Ishikawa (cell line): Measurements from ENCODE around the gene ANKRD40CL.
A peak's percentile ranks its signal among the peaks of the same experiment; 100 is the strongest.

Experiments used
- CEBPB ChIP-seq: IDR thresholded peaks from 2 replicates; pipeline ENCODE4 v1.6.1; 2012
- CREB1 ChIP-seq: IDR thresholded peaks from 2 replicates; pipeline ENCODE4 v1.6.1; 2012; ENCODE audit warnings: low read depth
- EGR1 ChIP-seq: IDR thresholded peaks from 2 replicates; pipeline ENCODE4 v1.6.1; 2012
- EP300 ChIP-seq: IDR thresholded peaks from 2 replicates; pipeline ENCODE4 v1.6.1; 2012; ENCODE audit warnings: borderline replicate concordance
- FOXM1 ChIP-seq: IDR thresholded peaks from 2 replicates; pipeline ENCODE4 v1.6.1; 2012; ENCODE audit warnings: low read depth, borderline replicate concordance
- MAX ChIP-seq: IDR thresholded peaks from 2 replicates; pipeline ENCODE4 v1.6.1; 2012
- NFIC ChIP-seq: IDR thresholded peaks from 2 replicates; pipeline ENCODE4 v1.6.1; 2012
- RAD21 ChIP-seq: IDR thresholded peaks from 2 replicates; pipeline ENCODE4 v1.6.1; 2012; ENCODE audit warnings: low read depth
- REST ChIP-seq: IDR thresholded peaks from 2 replicates; pipeline ENCODE4 v1.6.1; 2012; ENCODE audit warnings: low read depth, mild to moderate bottlenecking
- TAF1 ChIP-seq: IDR thresholded peaks from 2 replicates; pipeline ENCODE4 v1.6.1; 2012; ENCODE audit warnings: low read depth, mild to moderate bottlenecking
- TCF12 ChIP-seq: IDR thresholded peaks from 2 replicates; pipeline ENCODE4 v1.6.1; 2012; ENCODE audit warnings: low read depth
- TEAD4 ChIP-seq: IDR thresholded peaks from 2 replicates; pipeline ENCODE4 v1.6.1; 2012
- USF1 ChIP-seq: IDR thresholded peaks from 2 replicates; pipeline ENCODE4 v1.6.1; 2012
- YY1 ChIP-seq: IDR thresholded peaks from 2 replicates; pipeline ENCODE4 v1.6.1; 2012; ENCODE audit warnings: low read depth
- ZBTB7A ChIP-seq: IDR thresholded peaks from 2 replicates; pipeline ENCODE4 v1.6.1; 2012; ENCODE audit warnings: low read depth

Gene ANKRD40CL

GRCh38 chr17:50806141-50806643, 38.9 kb upstream of the ANKRD40CL start:
- TF ChIP-seq NFIC (peak; percentile 27; the same call in 1 of the 2 replicates), RAD21 (no peak)

- no peak for TF ChIP-seq TEAD4
These were observed 38.2 kb upstream of the ANKRD40CL start for GRCh38 chr17:50805486-50805885.

- no peak for TF ChIP-seq TCF12
- no peak for TF ChIP-seq YY1
- no peak for TF ChIP-seq REST
- TF ChIP-seq CEBPB: no peak
- no peak for TF ChIP-seq TAF1
- TF ChIP-seq EGR1: no peak
- TF ChIP-seq FOXM1: no peak
- no peak for TF ChIP-seq RAD21
- TF ChIP-seq TEAD4: no peak
These were observed 36.4 kb upstream of the ANKRD40CL start for GRCh38 chr17:50803676-50804075.

- TF ChIP-seq RAD21: no peak
- TF ChIP-seq CEBPB: no peak
These were observed 35.6 kb upstream of the ANKRD40CL start for GRCh38 chr17:50802609-50803571.

GRCh38 chr17:50800196-50800700, 32.9 kb upstream of the ANKRD40CL start:
- TF ChIP-seq CREB1 (no peak), EGR1 (no peak), MAX (no peak), CEBPB (no peak), EP300 (no peak), NFIC (no peak), TCF12 (no peak), ZBTB7A (no peak), USF1 (no peak), RAD21 (no peak), TAF1 (no peak), TEAD4 (no peak), REST (no peak), YY1 (no peak)

GRCh38 chr17:50799582-50799981, 32.3 kb upstream of the ANKRD40CL start:
- no peak for TF ChIP-seq YY1
- no peak for TF ChIP-seq TAF1
- TF ChIP-seq ZBTB7A: no peak
- TF ChIP-seq CEBPB: no peak
- no peak for TF ChIP-seq EGR1
- no peak for TF ChIP-seq EP300
- TF ChIP-seq USF1: no peak
- no peak for TF ChIP-seq RAD21
- TF ChIP-seq MAX: no peak
- no peak for TF ChIP-seq NFIC
- TF ChIP-seq TCF12: no peak
- no peak for TF ChIP-seq FOXM1
- TF ChIP-seq TEAD4: no peak
- no peak for TF ChIP-seq CREB1
- TF ChIP-seq REST: no peak
